GM21381 (cell line): ENCODE data around the gene ARRB2.
"Not testable (repeated sequence)": the region's sequence is repeated elsewhere in the genome, so short reads cannot be mapped to it uniquely, and the experiment has no call there.

Experiments
- ATAC-seq: cut with Tn5 transposase; IDR thresholded peaks from one replicate; pipeline ENCODE4 v1.9.1; 2021; ENCODE audit warnings: mild to moderate bottlenecking, moderate library complexity; ENCODE audit not compliant: unreplicated experiment

ARRB2 gene

GRCh38 chr17:4699401-4700056, 10.9 kb upstream of the ARRB2 start:
- not testable (repeated sequence) for ATAC-seq

GRCh38 chr17:4701116-4701515, 9.3 kb upstream of the ARRB2 start:
- ATAC-seq: no peak

GRCh38 chr17:4703330-4703691, 7.1 kb upstream of the ARRB2 start:
- ATAC-seq: no peak

GRCh38 chr17:4704574-4704907, 5.9 kb upstream of the ARRB2 start:
- ATAC-seq: not testable (repeated sequence)

- no peak for ATAC-seq
These were observed 5.4 kb upstream of the ARRB2 start for GRCh38 chr17:4704991-4705390.

- no peak for ATAC-seq
These were observed 4.3 kb upstream of the ARRB2 start for GRCh38 chr17:4706121-4706520.

GRCh38 chr17:4708436-4708835, 2.0 kb upstream of the ARRB2 start:
- ATAC-seq: no peak

GRCh38 chr17:4710693-4711634, 532 bp downstream of the ARRB2 start:
- no peak for ATAC-seq

GRCh38 chr17:4711661-4712181, 1.3 kb downstream of the ARRB2 start:
- no peak for ATAC-seq

- ATAC-seq: no peak
These were observed 2.1 kb downstream of the ARRB2 start for GRCh38 chr17:4712526-4712925.

GRCh38 chr17:4714340-4715062, 4.1 kb downstream of the ARRB2 start:
- not testable (repeated sequence) for ATAC-seq

- ATAC-seq: no peak
These were observed 4.8 kb downstream of the ARRB2 start for GRCh38 chr17:4715063-4715744.

- ATAC-seq: no peak
These were observed 5.6 kb downstream of the ARRB2 start for GRCh38 chr17:4716081-4716480.

- no peak for ATAC-seq
These were observed 7.4 kb downstream of the ARRB2 start for GRCh38 chr17:4717791-4718190.

GRCh38 chr17:4718276-4718675, 7.8 kb downstream of the ARRB2 start:
- ATAC-seq: no peak

GRCh38 chr17:4719146-4719545, 8.7 kb downstream of the ARRB2 start:
- ATAC-seq: no peak

GRCh38 chr17:4719684-4720221, 9.3 kb downstream of the ARRB2 start:
- ATAC-seq: no peak

GRCh38 chr17:4720787-4721186, 10.4 kb downstream of the ARRB2 start:
- no peak for ATAC-seq

GRCh38 chr17:4721203-4722135, 11.0 kb downstream of the ARRB2 start:
- no peak for ATAC-seq
